Stomach (tissue), 4 donors: ENCODE data around the gene ARID3A.

Source experiments
- CTCF ChIP-seq, 7 experiments: fragments of 450-650 bp in 4 of 7; fragments of 200-600 bp in 3 of 7; sonication (generic) in 3 of 7; IDR thresholded peaks; one replicate each; pipeline ENCODE4 v1.5.1; 2016 to 2019; ENCODE audit warnings: antibody characterized with exemption in 7 of 7, control low read depth in 2 of 7, mild to moderate bottlenecking in 1 of 7
- EP300 ChIP-seq: sonication (generic); formaldehyde crosslinking; IDR thresholded peaks from one replicate; pipeline ENCODE4 v1.6.1; 2017; ENCODE audit warnings: antibody characterized with exemption
- POLR2A ChIP-seq, 4 donors: fragments of 450-650 bp; IDR thresholded peaks; one replicate each; pipeline ENCODE4 v1.6.1; 2016; ENCODE audit warnings: antibody characterized with exemption in 4 of 4, control low read depth in 2 of 4, mild to moderate bottlenecking in 1 of 4, moderate library complexity in 1 of 4
- POLR2AphosphoS5 ChIP-seq, 3 donors: sonication (generic); formaldehyde crosslinking; IDR thresholded peaks; one replicate each; pipeline ENCODE4 v1.6.1; 2016; ENCODE audit warnings: antibody characterized with exemption in 3 of 3

GRCh38 chr19:939439-939838 lies 13.6 kb downstream of the ARID3A start:
- TF ChIP-seq CTCF (IDR thresholded peaks at IDR 0.05) (no peak), EP300 (no peak), POLR2A (IDR thresholded peaks at IDR 0.05) (no peak), POLR2AphosphoS5 (IDR thresholded peaks at IDR 0.05) (no peak)
